NCI-H1930 (cell line): ENCODE data around the gene FAM47A.

ENCODE experiments used
- DNase-seq, 2 experiments: peaks; one replicate each; lab custom pipeline; 2025; lab: John Stamatoyannopoulos, UW

The FAM47A gene

DNA sequence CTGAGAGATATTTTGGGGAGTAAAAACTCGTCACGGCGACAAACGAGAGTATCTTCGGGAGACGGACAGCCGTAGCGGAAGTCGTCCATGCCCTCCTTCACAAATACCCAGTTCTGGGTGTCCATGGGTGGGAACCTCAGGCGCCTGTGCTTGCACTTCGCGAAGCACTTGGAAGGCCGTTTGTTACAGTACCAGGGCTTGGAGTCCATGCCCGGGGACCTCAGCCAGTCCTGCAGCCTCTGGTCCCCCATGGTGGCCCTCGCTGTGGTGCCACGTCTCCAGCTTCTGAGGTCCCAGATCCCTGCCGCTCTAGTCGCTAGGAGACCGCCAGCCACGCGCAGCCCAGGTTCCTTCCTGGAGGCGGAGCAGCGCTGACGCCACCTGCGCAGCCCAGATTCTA lies at the start of gene FAM47A:
Gene FAM47A (minus strand): TSS at position 287 of the 400 bp plus-strand sequence. CDS start 36 bp downstream, at position 251.
- no peak for DNase-seq

DNA sequence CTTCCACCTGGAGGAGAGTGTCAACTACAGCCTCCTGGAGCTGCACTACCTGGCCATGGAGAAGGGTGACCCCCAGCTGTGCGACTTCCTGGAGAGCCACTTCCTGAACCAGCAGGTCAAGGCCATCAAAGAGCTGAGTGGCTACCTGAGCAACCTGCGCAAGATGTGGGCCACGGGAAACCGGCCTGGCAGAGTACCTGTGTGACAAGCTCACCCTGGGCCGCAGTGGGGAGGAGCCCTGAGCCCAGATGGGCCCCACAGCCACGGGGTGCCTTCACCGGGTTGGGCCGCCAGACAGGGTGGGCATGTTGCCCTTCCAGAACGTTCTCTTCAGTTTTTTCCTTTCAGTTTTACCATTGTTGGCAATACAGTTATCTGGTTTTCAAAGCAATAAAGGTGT lies 15.2 kb upstream of the FAM47A start:
- no peak for DNase-seq

- DNase-seq, result no peak
Observed at GRCh38 chrX:34146906-34147305, 14.8 kb upstream of the FAM47A start.

DNA sequence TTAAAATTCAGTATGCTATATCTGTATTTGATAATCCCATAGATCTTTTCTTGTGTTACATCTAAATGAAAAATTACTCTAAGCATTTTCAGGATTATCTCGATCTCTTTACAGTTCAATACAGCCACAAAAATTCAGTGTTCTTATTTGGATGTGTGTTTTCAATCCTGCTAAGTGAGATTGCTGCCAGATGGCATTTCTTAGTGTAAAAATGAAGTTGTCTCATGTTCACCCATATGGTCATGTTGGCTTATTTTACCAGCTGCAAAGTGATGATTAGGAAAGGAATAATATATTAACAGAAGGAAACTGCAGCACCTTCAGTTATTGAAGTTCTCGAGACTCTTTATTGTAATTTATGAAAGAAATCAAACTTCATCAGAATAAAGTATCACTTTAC lies 12.1 kb upstream of the FAM47A start:
- no peak for DNase-seq

GRCh38 chrX:34140816-34141215 lies 8.7 kb upstream of the FAM47A start:
- no peak for DNase-seq

GRCh38 chrX:34130980-34131744 lies 952 bp downstream of the FAM47A start:
- no peak for DNase-seq

- no peak for DNase-seq
Observed at GRCh38 chrX:34130501-34130900, 1.6 kb downstream of the FAM47A start.

DNA sequence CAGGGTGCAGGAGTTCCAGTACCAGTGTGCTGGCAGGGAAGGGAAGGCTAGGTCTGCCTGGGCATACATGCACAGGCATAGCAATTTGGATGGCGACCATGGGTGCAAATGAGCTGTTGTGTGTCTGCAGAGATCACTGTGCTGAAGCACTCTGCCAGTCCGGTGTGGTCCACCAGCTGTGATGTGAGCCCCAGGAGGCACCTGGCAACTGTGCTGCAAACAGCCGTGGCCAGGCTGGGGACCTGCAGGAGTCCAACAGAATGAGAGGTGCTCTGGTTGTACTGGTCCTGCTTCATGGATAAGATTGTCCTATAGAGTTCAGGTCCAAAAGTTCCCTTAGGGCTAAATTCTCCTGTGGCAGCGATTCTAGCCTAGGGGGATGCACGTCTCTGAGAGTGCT lies 6.1 kb downstream of the FAM47A start:
- DNase-seq, result no peak

GRCh38 chrX:34119122-34119521 lies 13.0 kb downstream of the FAM47A start:
- DNase-seq, result no peak

GRCh38 chrX:34112459-34112858 lies 19.7 kb downstream of the FAM47A start:
- DNase-seq, result no peak
